Stimulated activated naive CD8-positive, alpha-beta T cell treated with anti-CD3 and anti-CD28 coated beads, Interleukin-15, Interleukin-2, amounts not matched to agents 100 U/mL and 50 U/mL, for 24 hours (primary cell): Measurements from ENCODE around the gene CELF2.
"Not testable (repeated sequence)": the region's sequence is repeated elsewhere in the genome, so short reads cannot be mapped to it uniquely, and the experiment has no call there.

Experiments used
- ATAC-seq: fragments of 150-1000 bp; cut with Tn5 transposase; one replicate; pipeline ENCODE4 v1.10.0; 2021
- DNase-seq: peaks from one replicate; pipeline ENCODE4 v3.0.0; 2021

CELF2 gene

GRCh38 chr10:11329062-11329673 is 311.5 kb downstream of the CELF2 start:
- ATAC-seq (no peak), DNase-seq (no peak)

- no peak for DNase-seq
These were observed 312.8 kb downstream of the CELF2 start for GRCh38 chr10:11330383-11331045.

GRCh38 chr10:11331046-11331577 is 313.4 kb downstream of the CELF2 start:
- ATAC-seq, result no peak
- no peak for DNase-seq

More at GRCh38 chr10:11330383-11331045, 312.8 kb downstream of the CELF2 start:
- ATAC-seq, result no peak

- no peak for ATAC-seq
- DNase-seq, result no peak
These were observed 314.1 kb downstream of the CELF2 start for GRCh38 chr10:11331726-11332125.

- ATAC-seq, result no peak
- no peak for DNase-seq
These were observed 315.2 kb downstream of the CELF2 start for GRCh38 chr10:11332846-11333245.

- ATAC-seq, result no peak
These were observed 316.8 kb downstream of the CELF2 start for GRCh38 chr10:11334436-11334835.

GRCh38 chr10:11335167-11335652 is 317.5 kb downstream of the CELF2 start:
- DNase-seq, result no peak
- no peak for ATAC-seq

More at GRCh38 chr10:11334436-11334835, 316.8 kb downstream of the CELF2 start:
- no peak for DNase-seq

GRCh38 chr10:11335881-11336430 is 318.3 kb downstream of the CELF2 start:
- DNase-seq (no peak), ATAC-seq (no peak)

GRCh38 chr10:11336722-11337162 is 319.1 kb downstream of the CELF2 start:
- ATAC-seq (no peak), DNase-seq (no peak)

GRCh38 chr10:11337516-11337915 is 319.8 kb downstream of the CELF2 start:
- DNase-seq (peak; percentile 29), ATAC-seq (peak; percentile 79)

GRCh38 chr10:11338160-11338844 is 320.6 kb downstream of the CELF2 start:
- DNase-seq (no peak), ATAC-seq (no peak)

GRCh38 chr10:11339013-11339412 is 321.3 kb downstream of the CELF2 start:
- DNase-seq (no peak), ATAC-seq (no peak)

- DNase-seq, result no peak
- ATAC-seq, result no peak
These were observed 322.0 kb downstream of the CELF2 start for GRCh38 chr10:11339660-11340059.

- ATAC-seq (no peak), DNase-seq (no peak)
These were observed 323.8 kb downstream of the CELF2 start for GRCh38 chr10:11341283-11341960.

- ATAC-seq, result no peak
- no peak for DNase-seq
These were observed 326.4 kb downstream of the CELF2 start for GRCh38 chr10:11344081-11344480.

GRCh38 chr10:11344550-11344949 is 326.9 kb downstream of the CELF2 start:
- DNase-seq (no peak), ATAC-seq (peak; percentile 25)

- DNase-seq (no peak), ATAC-seq (peak; percentile 58)
These were observed 327.8 kb downstream of the CELF2 start for GRCh38 chr10:11345224-11346054.

- not testable (repeated sequence) for DNase-seq, ATAC-seq
These were observed 329.9 kb downstream of the CELF2 start for GRCh38 chr10:11347580-11347979.

- DNase-seq, result no peak
These were observed 334.1 kb downstream of the CELF2 start for GRCh38 chr10:11351801-11352200.

GRCh38 chr10:11353006-11353896 is 335.6 kb downstream of the CELF2 start:
- ATAC-seq (no peak), DNase-seq (no peak)

More at GRCh38 chr10:11351801-11352200, 334.1 kb downstream of the CELF2 start:
- ATAC-seq, result no peak
